ENCODE data around the gene MSMB. TPM values are rescaled to one million over a fixed set of nuclear protein-coding genes. Genes with fewer than 3 reads are reported as not detected.

MSMB gene
- total and polyA plus RNA-seq, 9 of the 15 experiments (the other 6 are each of a cell fraction or from before 2014, with no cell fraction given) = 0.21 to 0.60 TPM; not detected in 7

- TF ChIP-seq RREB1 (CRISPR knock-in tag; IDR thresholded peaks at IDR 0.05) (no peak), DPF2 (IDR thresholded peaks at IDR 0.05) (peak; percentile 69), ZNF785 (CRISPR knock-in tag; IDR thresholded peaks at IDR 0.05) (no peak), SMARCA5 (IDR thresholded peaks at IDR 0.05) (no peak), MEIS2 (IDR thresholded peaks at IDR 0.05; ENCODE audit: partially characterized antibody) (peak; percentile 96), HDAC2 (IDR thresholded peaks at IDR 0.05) (0 out of 2 replicates have a peak, but pooled peaks have one; percentile 16), PRDM10 (IDR thresholded peaks at IDR 0.05; ENCODE audit: partially characterized antibody) (no peak), HMG20A (CRISPR knock-in tag; conservative IDR thresholded peaks at IDR 0.05) (no peak), DMBX1 (CRISPR knock-in tag; IDR thresholded peaks at IDR 0.05; ENCODE audit: borderline replicate concordance) (0 out of 2 replicates have a peak, but pooled peaks have one; percentile 12), SOX6 (IDR thresholded peaks at IDR 0.05) (peak; percentile 68), FOXK1 (CRISPR knock-in tag; IDR thresholded peaks at IDR 0.05; ENCODE audit: borderline replicate concordance) (no peak), E2F5 (CRISPR knock-in tag; IDR thresholded peaks at IDR 0.05) (no peak), THRAP3 (IDR thresholded peaks at IDR 0.05; ENCODE audit: borderline replicate concordance) (no peak), HMBOX1 (IDR thresholded peaks at IDR 0.05) (peak; percentile 77; the same call in 1 of the 2 replicates), ZNF586 (CRISPR knock-in tag; conservative IDR thresholded peaks at IDR 0.05) (no peak), PML (IDR thresholded peaks at IDR 0.05; ENCODE audit: low read length) (peak; percentile 62; the same call in 1 of the 2 replicates), ADNP (tag; IDR thresholded peaks at IDR 0.05) (no peak)
Measured at GRCh38 chr10:46020344-46020657, 25.8 kb downstream of the MSMB start (continued).
